Embryonic facial prominence (tissue), 1 donor: ENCODE results near the gene ERCC1.

Source experiments
- DNase-seq: peaks from one replicate; pipeline ENCODE4 v3.0.0-alpha.2; 2016; ENCODE audit errors: extremely low spot score

The ERCC1 gene

DNA sequence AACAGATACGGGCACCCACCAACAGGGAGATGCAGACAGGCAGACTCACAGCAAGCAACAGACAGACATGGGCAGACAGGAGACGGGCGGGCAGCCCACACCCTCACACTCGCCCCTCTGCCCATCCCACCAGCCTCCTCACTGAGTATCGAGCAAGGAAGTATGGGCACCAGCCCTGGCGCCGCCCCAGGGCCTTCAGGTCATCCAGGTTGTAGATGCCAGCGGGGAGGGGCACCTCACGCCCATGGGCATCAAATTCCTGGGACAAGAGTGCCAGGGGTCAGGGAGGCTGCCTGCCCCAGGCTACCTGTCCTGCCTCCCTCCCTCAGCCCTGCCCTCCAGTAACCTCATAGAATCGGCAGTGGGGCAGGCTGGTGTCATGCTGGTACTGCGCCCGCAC lies 59.0 kb downstream of the ERCC1 start:
- DNase-seq = no peak

DNA sequence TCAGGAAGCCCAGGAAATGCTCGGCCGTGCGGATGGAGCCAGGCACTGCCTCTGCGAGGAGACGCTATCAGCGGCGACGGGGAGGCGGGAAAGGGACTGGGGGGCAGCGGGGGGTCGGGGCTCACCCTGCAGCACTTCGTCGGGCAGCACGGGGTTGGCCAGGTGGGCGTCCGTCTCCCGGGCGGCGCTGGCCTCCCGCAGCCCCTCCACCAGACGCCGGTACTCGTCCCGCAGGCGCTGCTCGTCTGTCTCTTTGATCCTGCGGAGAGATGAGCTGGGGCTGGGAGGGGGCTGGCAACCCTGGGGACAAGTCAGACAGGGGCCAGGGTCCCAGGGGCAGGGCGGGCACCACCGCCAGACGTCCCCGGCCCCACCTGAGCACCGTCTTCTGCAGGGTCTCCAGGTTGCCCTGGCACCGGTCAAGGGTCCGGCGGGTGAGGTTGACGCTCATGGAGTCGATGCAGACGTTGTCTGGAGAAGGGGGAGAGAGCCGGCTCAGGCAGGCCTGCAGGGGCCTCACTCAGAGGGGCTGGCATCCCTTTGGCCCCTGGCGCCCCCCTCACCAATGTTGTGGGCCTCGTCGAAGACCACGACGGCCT lies 59.8 kb downstream of the ERCC1 start:
- no peak for DNase-seq

DNA sequence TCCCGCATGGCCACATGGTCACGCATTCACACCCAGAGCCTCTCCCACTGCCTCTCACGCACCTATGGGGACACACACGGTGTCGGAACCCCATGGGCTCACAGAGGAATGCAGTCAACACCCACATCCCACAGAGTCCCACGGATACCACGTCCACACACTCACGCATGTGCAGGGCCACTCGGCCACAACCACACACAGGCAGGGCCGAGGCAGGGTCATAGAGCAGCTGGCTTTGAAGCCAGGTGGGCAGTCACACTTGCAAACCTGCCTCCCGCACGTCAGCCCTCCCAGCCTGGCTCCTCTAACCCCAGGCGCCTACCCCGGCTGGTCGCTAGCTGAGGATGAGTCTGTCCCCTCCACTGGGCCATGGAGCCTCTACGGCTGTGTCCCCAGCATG lies 61.4 kb downstream of the ERCC1 start:
- DNase-seq = no peak

DNA sequence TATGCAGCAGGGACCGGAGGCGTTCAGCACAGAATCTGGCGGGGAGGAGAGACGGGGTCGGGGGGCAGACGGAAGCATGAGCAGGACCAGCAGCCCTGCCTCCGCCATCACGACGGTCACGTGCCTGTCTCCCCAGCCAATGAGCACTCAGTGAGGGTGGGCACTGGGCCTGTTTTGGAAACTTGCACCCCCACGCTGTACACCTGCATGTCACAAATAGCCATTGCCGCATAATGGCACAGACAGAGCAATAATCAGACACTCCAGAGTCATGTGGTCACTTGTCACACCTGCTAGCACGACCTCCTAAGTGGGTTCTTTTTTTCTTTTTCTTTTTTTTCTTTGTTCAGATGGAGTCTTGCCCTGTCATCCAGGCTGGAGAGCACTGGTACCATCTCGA lies 62.1 kb downstream of the ERCC1 start:
- no peak for DNase-seq

DNA sequence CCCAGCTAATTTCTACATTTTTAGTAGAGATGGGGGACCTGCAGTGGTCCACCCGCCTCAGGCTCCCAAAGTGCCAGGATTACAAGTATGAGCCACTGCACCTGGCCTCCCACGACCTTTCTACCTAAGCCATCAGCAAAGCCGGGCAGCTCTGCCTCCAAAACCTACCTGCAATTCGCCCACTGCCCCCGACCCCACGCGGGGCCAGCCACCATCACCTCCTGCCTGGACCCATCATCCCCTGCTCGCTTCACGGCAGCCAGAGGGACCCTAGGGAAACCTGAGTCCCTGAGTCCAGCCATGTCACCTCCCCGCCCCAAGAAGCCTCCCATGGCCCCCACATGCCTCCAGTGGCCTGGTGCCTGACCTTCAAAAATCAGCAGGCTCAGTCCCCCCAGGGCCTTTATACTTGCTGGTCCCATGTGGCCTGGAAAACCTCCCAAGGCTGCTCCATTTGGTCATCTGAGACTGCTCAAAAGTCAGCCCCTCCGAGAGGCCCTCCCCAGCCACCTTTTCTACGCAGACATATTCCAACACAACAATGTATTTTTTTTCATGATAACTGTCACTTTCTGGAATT lies 65.4 kb downstream of the ERCC1 start:
- no peak for DNase-seq

DNA sequence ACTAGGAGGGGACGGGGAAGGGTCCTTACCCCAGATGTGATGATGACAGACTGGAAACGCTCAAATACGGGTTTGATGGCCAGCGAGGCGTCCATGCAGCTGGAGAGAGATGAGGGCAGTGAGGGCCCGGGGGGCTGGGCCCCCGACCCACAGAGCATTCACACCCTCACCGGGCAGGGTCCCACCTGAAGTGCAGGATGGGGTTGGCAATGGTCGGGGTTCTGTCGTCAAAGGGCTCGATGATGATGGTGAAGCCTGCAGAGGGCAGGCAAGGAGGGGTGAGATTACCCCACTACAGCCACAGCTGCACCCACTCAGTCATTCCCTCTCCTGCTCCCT lies 66.3 kb downstream of the ERCC1 start:
- no peak for DNase-seq
